Measurements from ENCODE around the gene IGF1.
"Not testable (repeated sequence)": the region's sequence is repeated elsewhere in the genome, so short reads cannot be mapped to it uniquely, and the experiment has no call there.

IGF1 gene

GRCh38 chr12:102461501-102461900, 18.9 kb downstream of the IGF1 start:
- DNase-seq (ENCODE audit: low read depth in 2 of 2), result no peak

- DNase-seq (ENCODE audit: low read depth in 2 of 2), result no peak
These were observed 21.0 kb downstream of the IGF1 start for GRCh38 chr12:102459314-102459713.

DNA sequence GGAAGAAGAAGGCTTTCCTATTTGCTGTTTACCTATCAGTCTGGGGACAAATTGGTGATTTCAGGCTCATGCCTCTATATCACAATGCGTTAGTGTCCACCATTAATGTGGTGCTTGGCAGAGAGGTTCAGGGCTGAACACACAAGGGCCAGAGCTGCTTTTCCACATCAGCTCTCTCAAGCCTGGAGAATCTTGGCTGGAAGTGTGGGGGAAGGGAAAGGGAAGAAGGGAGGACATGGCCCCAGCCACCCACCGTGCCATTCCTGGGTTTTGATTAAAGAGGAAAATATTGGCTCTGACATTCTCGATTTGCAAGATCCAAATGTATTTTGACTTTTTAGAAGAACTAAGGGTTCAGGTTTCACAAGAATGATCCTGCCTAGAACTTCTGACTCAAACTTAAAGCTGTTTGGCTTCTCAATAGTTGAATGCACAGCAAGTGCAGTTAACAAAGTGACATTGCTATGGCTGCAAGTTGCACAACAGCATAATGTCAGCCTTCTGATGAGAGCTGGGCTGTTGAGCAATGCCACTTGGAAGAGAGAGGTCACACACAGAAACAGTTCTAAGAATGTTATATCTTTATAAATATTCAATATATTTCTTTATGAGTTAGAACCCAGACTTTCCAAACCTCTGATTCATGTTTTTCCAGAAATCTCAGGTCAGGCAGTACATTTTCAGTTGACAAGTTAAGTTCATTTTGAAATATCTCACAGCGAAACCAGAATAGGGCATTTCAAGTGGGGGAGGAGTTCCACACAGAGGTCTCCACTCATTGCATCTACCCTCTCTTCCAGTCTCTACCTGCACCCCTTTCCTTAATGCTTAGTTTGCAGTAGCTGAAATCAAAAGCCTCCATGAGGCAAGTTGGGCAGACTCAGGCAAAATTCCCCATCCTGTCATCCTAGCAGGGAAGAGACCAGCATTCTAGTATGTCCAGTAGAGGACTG, 25.3 kb downstream of the IGF1 start:
- no peak for DNase-seq (ENCODE audit: low read depth in 2 of 2)

- no peak for DNase-seq (ENCODE audit: low read depth in 2 of 2)
These were observed 26.0 kb downstream of the IGF1 start for GRCh38 chr12:102454330-102454729.

GRCh38 chr12:102452605-102453004, 27.8 kb downstream of the IGF1 start:
- no peak for DNase-seq (ENCODE audit: low read depth in 2 of 2)

- DNase-seq (ENCODE audit: low read depth in 2 of 2), result not testable (repeated sequence)
These were observed 31.3 kb downstream of the IGF1 start for GRCh38 chr12:102449018-102449417.

DNA sequence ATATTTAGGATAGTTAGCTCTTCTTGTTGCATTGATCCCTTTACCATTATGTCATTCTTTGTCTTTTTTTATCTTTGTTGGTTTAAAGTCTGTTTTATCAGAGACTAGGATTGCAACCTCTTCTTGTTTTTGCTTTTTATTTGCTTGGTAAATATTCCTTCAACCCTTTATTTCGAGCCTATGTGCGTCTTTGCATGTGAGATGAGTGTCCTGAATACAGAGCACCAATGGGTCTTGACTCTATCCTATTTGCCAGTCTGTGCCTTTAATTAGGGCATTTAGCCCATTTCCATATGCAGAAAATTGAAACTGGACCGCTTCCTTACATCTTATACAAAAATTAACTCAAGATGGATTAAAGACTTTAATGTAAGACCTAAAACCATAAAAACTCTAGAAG, 32.9 kb downstream of the IGF1 start:
- not testable (repeated sequence) for DNase-seq (ENCODE audit: low read depth in 2 of 2)

DNA sequence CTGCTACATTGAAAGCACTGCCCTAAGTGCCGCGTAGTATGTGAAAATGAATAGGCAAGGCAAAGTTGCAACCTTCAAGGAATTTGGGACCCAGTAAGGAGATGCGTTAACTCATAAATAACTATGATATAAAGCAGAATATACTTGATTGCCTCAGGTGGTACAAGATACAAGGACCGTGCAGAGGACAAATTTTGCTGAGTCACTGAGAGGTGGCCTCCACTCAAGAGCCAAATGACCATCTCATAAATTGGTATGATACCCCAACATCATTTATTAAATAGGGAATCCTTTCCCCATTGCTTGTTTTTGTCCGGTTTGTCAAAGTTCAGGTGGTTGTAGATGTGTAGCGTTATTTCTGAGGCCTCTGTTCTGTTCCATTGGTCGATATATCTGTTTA, 35.7 kb downstream of the IGF1 start:
- no peak for DNase-seq (ENCODE audit: low read depth in 2 of 2)

GRCh38 chr12:102444093-102444492, 36.3 kb downstream of the IGF1 start:
- DNase-seq (ENCODE audit: low read depth in 2 of 2), result no peak

GRCh38 chr12:102441077-102441596, 39.2 kb downstream of the IGF1 start:
- DNase-seq (ENCODE audit: low read depth in 2 of 2), result no peak

DNA sequence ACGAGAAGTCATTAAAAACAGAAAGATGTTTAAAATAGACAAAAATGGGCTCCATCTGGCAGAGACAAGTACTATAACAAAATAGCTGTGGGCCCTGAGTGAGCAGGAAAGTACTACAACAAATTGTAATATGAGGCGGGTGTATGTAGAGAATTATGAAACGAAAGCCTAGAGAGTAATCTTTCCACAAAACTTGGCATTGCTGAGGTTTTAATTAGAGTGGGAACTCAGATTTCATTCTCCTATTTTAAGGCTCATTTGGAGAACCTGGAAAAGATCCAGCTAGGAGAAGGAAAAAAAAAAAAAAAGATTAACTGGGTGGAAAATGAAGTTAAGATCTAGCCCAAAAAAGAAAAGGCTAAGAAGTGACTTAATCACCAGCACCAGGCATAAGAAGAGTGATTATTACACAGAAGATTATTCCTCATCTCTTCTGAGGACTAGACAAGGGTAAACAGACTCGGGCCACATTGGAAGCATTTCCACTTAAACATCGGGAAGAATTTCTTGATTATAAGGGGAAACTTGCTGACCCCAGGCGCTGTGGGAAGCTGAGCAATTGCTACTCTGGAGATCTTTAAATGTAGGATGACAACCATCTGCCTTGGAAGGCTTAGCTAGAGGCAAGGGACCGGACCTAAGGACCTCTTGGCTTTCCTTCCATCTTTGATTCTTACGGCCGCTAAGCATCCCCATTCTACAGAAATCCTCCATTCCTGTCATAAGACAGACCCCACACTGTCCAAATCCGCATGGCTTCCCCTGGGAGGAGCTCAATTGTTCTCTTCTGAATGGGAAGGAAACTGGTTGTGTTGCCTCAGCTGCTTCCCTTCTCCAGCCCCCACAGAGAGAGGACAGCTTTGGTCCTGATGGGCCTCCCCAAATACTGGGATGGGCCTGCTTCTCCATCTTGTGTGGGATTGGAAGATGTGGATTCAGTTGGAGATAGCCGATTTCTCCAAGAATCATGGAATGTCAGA, 40.6 kb downstream of the IGF1 start:
- no peak for DNase-seq (ENCODE audit: low read depth in 2 of 2)

DNA sequence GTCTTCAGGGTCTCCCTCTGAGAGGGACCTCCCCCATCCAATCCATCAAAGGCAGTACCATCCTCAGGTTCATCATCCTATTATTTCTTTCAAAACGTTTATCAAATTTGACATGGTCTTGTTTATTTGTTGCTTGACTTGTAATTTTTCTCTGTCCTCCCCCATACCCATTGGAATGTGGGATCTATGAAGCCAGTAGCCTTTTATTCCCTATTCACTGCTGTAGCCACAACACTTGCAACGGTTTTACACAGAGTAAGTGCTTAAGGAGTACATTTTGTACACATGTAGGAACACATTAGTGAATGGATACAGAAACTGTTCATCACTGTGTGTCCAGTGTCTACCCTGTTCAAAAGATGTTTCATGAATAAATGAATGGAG, 41.5 kb downstream of the IGF1 start:
- DNase-seq (ENCODE audit: low read depth in 2 of 2), result no peak

- no peak for DNase-seq (ENCODE audit: low read depth in 2 of 2)
These were observed 42.1 kb downstream of the IGF1 start for GRCh38 chr12:102438047-102438826.

GRCh38 chr12:102437511-102437910, 42.9 kb downstream of the IGF1 start:
- no peak for DNase-seq (ENCODE audit: low read depth in 2 of 2)

DNA sequence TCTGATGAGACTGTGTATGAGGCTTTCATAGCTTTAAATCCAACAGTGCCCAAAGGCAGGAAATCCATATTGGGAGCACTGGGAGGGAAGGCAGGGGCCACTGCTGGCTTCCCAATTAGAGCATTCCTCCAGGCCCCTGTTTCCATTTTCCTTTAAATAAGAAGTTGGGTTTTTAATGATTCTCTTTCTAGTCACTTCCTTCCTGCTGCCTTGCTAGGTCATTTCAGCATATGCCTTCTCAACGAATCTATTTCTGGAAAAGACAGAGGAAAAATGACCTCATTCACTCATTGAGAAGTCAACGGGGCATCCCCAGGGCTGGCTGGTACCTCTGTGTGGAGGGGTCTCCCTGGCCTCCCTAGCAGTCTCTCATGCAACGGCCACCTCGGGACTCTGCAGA, 43.5 kb downstream of the IGF1 start:
- DNase-seq (ENCODE audit: low read depth in 2 of 2), result no peak

- no peak for DNase-seq (ENCODE audit: low read depth in 2 of 2)
These were observed 44.4 kb downstream of the IGF1 start for GRCh38 chr12:102435827-102436436.

- no peak for DNase-seq (ENCODE audit: low read depth in 2 of 2)
These were observed 47.1 kb downstream of the IGF1 start for GRCh38 chr12:102433304-102433703.

DNA sequence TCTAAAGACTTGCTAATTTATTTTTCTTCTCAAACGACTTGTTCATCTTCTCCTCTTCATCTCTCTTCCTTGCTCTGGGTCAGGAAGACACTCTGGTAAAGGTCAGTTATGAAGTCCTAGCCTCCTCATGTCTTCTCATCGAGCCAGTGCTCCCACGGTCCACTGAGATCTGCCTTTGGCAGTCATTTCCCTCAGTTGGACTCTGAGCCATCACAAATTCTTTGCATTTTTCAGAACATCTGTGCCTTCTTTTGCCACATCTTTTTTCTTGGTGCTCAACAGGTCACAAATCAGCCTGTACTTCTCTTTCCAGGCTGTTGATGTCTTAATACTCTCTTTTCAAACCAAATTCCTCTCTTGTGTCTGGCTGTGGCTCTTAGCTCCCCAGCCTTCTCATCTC, 49.7 kb downstream of the IGF1 start:
- no peak for DNase-seq (ENCODE audit: low read depth in 2 of 2)

GRCh38 chr12:102429211-102430154, 50.9 kb downstream of the IGF1 start:
- no peak for DNase-seq (ENCODE audit: low read depth in 2 of 2)

DNA sequence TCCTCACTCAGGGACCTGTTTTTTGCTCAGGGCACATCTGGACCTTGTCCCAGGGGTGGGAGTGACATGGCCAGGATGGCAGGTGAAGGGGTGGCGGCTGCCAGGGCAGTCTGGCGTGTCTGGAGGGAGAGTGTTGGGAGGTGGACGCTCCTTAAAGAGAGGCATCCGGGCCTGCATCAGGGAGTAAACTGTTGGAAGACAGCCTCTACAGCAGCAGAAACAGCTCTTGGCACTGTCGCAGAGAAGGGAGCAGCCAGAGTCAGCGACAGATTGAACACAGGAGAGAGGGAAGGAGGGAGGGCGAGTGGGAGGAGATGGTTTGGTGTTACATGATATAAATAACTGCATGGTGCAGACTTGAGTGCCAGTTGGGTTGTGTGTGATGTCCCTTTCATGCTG, 52.8 kb downstream of the IGF1 start:
- DNase-seq (ENCODE audit: low read depth in 2 of 2), result no peak

Data from stimulated activated CD8-positive, alpha-beta memory T cell treated with anti-CD3 and anti-CD28 coated beads, Interleukin-7, amount 100 ng/mL, for 4 hours (primary cell).